GM12878 (cell line): Measurements from ENCODE around the gene CRIM1.

ENCODE experiments used
- CTCF ChIP-seq, 3 experiments: IDR thresholded peaks in 2 of 3; conservative IDR thresholded peaks in 1 of 3; 2 replicates each; pipeline ENCODE4 v1.5.1; 2011; ENCODE audit warnings: low read depth in 3 of 3, low read length in 3 of 3, mild to moderate bottlenecking in 3 of 3, control low read depth in 2 of 3, moderate library complexity in 2 of 3, inconsistent platforms in 1 of 3, mixed read lengths in 1 of 3; ENCODE audit not compliant: control insufficient read depth in 2 of 3, insufficient read depth in 1 of 3; ENCODE audit errors: extremely low read depth in 1 of 3
- ZNF274 ChIP-seq: IDR thresholded peaks from one replicate; pipeline ENCODE4 v1.8.0; 2011; ENCODE audit not compliant: insufficient read length, insufficient read depth

DNA sequence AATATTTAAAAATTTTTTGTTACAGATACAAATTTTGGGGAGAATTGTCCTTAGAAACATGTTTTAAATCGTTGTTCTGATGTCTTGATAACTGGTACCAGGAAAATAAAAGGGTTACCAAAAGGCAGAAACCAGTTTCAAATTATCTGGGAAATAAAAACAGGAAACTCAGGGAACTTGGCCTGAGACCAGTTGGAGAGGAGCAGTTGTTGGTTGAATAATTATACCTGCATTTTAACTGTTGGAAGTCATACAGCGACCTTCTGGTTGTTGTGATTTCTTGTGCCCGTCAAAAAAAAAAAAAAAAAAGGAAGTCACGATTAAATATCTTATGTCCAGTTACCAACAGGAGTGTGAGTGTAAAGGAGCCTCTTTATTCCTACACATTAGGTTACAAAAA lies 51.8 kb downstream of the CRIM1 start:
- TF ChIP-seq ZNF274 = no peak
- no peak for TF ChIP-seq CTCF (IDR thresholded peaks at IDR 0.05 in 2 of 3, conservative IDR thresholded peaks at IDR 0.05 in 1 of 3; ENCODE audit: control insufficient read depth in 2 of 3, extremely low read depth in 1 of 3, insufficient read depth in 1 of 3, low read depth in 3 of 3, low read length in 3 of 3)
